NCI-H2196 (cell line): ENCODE results near the gene KCNMA1.

Experiments used
- DNase-seq: peaks from one replicate; lab custom pipeline; 2025; ENCODE audit not compliant: unreplicated experiment; lab: John Stamatoyannopoulos, UW

Gene KCNMA1

GRCh38 chr10:77635402-77636227, 2.0 kb downstream of the KCNMA1 start:
- DNase-seq: no peak

- no peak for DNase-seq
These were observed 2.7 kb downstream of the KCNMA1 start for GRCh38 chr10:77634939-77635338.

GRCh38 chr10:77633376-77633775, 4.2 kb downstream of the KCNMA1 start:
- no peak for DNase-seq

- no peak for DNase-seq
These were observed 6.4 kb downstream of the KCNMA1 start for GRCh38 chr10:77631241-77631640.

- no peak for DNase-seq
These were observed 7.1 kb downstream of the KCNMA1 start for GRCh38 chr10:77630507-77630848.

- DNase-seq: no peak
These were observed 7.7 kb downstream of the KCNMA1 start for GRCh38 chr10:77629775-77630506.

GRCh38 chr10:77628906-77629730, 8.5 kb downstream of the KCNMA1 start:
- no peak for DNase-seq

- no peak for DNase-seq
These were observed 11.2 kb downstream of the KCNMA1 start for GRCh38 chr10:77626266-77626935.

GRCh38 chr10:77625379-77625778, 12.2 kb downstream of the KCNMA1 start:
- no peak for DNase-seq

- DNase-seq: no peak
These were observed 14.7 kb downstream of the KCNMA1 start for GRCh38 chr10:77622889-77623291.

GRCh38 chr10:77620731-77621130, 16.9 kb downstream of the KCNMA1 start:
- DNase-seq: no peak

- no peak for DNase-seq
These were observed 17.5 kb downstream of the KCNMA1 start for GRCh38 chr10:77619964-77620703.

- no peak for DNase-seq
These were observed 19.5 kb downstream of the KCNMA1 start for GRCh38 chr10:77618117-77618516.

- no peak for DNase-seq
These were observed 20.8 kb downstream of the KCNMA1 start for GRCh38 chr10:77616766-77617165.

GRCh38 chr10:77614778-77615625, 22.6 kb downstream of the KCNMA1 start:
- no peak for DNase-seq

GRCh38 chr10:77613476-77614130, 24.0 kb downstream of the KCNMA1 start:
- DNase-seq: no peak

- DNase-seq: no peak
These were observed 25.9 kb downstream of the KCNMA1 start for GRCh38 chr10:77611670-77612069.

- DNase-seq: no peak
These were observed 26.4 kb downstream of the KCNMA1 start for GRCh38 chr10:77611221-77611620.

GRCh38 chr10:77609781-77610272, 27.8 kb downstream of the KCNMA1 start:
- DNase-seq: no peak
